Osteoblast (primary cell): ENCODE measurements around the gene RNF31. TPM values are rescaled to one million over a fixed set of nuclear protein-coding genes. Genes with fewer than 3 reads are reported as not detected.

Source experiments
- DNase-seq: peaks from one replicate; pipeline ENCODE4 v3.0.0; 2011; ENCODE audit warnings: low spot score, mixed read lengths; ENCODE audit not compliant: insufficient read length; ENCODE audit errors: missing footprints
- H2AFZ ChIP-seq: 2 replicates; pipeline ENCODE4 v1.6.0; 2011; ENCODE audit warnings: mild to moderate bottlenecking, low read length
- H3K27ac ChIP-seq: 2 replicates; pipeline ENCODE4 v1.5.1; 2011; ENCODE audit warnings: mild to moderate bottlenecking, low read depth, low read length, moderate library complexity
- H3K27me3 ChIP-seq: 2 replicates; pipeline ENCODE4 v1.6.0; 2012; ENCODE audit warnings: mild to moderate bottlenecking, control low read depth, inconsistent platforms, low read length, moderate library complexity; ENCODE audit not compliant: insufficient read depth
- H3K36me3 ChIP-seq: 2 replicates; pipeline ENCODE4 v1.5.1; 2011; ENCODE audit warnings: mild to moderate bottlenecking, low read length, control low read depth, moderate library complexity; ENCODE audit not compliant: insufficient read depth
- H3K4me1 ChIP-seq: 2 replicates; pipeline ENCODE4 v1.5.1; 2011; ENCODE audit warnings: mild to moderate bottlenecking, low read length, control low read depth, moderate library complexity; ENCODE audit not compliant: insufficient read depth
- H3K4me2 ChIP-seq: 2 replicates; pipeline ENCODE4 v1.6.0; 2011; ENCODE audit warnings: mild to moderate bottlenecking, low read length; ENCODE audit not compliant: insufficient read depth
- H3K4me3 ChIP-seq: fragments of 200-600 bp; sonication (generic); 3 replicates; pipeline ENCODE4 v1.5.1; 2012; ENCODE audit warnings: mild to moderate bottlenecking, low read length, inconsistent platforms; ENCODE audit not compliant: insufficient read depth
- H3K79me2 ChIP-seq: 2 replicates; pipeline ENCODE4 v1.6.0; 2012; ENCODE audit warnings: mild to moderate bottlenecking, low read length, control low read depth, inconsistent platforms; ENCODE audit not compliant: insufficient read depth
- H3K9me3 ChIP-seq: 2 replicates; pipeline ENCODE4 v1.5.1; 2011; ENCODE audit warnings: low read depth, low read length, control low read depth
- H4K20me1 ChIP-seq: 2 replicates; pipeline ENCODE4 v1.6.0; 2012; ENCODE audit warnings: mild to moderate bottlenecking, low read length, control low read depth; ENCODE audit not compliant: insufficient read depth
- CTCF ChIP-seq: IDR thresholded peaks from 2 replicates; pipeline ENCODE4 v1.5.1; 2011; ENCODE audit warnings: mild to moderate bottlenecking, low read depth, low read length, moderate library complexity; ENCODE audit errors: extremely low read depth
- total RNA-seq: library from RNA; depleted of rRNA; stranded (reverse); fragments of >200 nt; gene quantifications from 2 replicates; pipeline ENCODE4 v1.2.3, GENCODE V29; 2012

The RNF31 gene
- total RNA-seq, 1 donor = 49.6 TPM

GRCh38 chr14:24126939-24127338 is 20.4 kb upstream of the RNF31 start:
- TF ChIP-seq CTCF = no peak
- no peaks in the 10 kb centered on the region for H3K79me2 ChIP-seq

DNA sequence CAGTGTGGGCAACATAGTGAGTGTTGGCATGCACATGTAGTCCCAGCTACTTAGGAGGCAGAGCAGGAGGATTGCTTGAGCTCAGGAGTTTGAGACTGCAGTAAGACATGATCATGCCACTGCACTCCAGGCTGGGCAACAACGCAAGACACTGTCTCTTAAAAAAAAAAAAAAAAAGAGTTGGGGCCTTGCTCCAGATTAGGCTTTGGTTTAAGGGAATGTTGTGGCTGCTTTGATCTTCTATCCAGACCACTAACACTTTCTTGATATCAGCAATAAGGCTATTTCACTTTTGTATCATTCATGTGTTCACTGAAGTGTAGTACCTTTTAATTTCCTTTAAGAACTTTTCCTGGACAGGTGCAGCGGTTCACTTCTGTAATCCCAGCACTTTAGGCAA is 19.6 kb upstream of the RNF31 start:
- Histone ChIP-seq H3K4me3 (no peak overlapping the region), H3K4me2 (no peak overlapping the region), H3K27me3 (no peaks in the 10 kb centered on the region), H3K36me3 (peaks cover 14% of the 10 kb centered on the region), H3K9me3 (no peaks in the 10 kb centered on the region), H2AFZ (no peak overlapping the region), H3K4me1 (no peaks in the 10 kb centered on the region), H3K27ac (no peak overlapping the region), H3K79me2 (no peaks in the 10 kb centered on the region), H4K20me1 (no peaks in the 10 kb centered on the region)
- TF ChIP-seq CTCF = no peak
- DNase-seq = no peak

More at GRCh38 chr14:24126939-24127338, 20.4 kb upstream of the RNF31 start:
- no peaks in the 10 kb centered on the region for H3K4me1 ChIP-seq
- H3K4me3 ChIP-seq = no peak overlapping the region
- DNase-seq = no peak
- H3K9me3 ChIP-seq = no peaks in the 10 kb centered on the region
- no peak overlapping the region for H2AFZ ChIP-seq
- H3K36me3 ChIP-seq = peaks cover 17% of the 10 kb centered on the region
- no peak overlapping the region for H3K4me2 ChIP-seq
- H3K27ac ChIP-seq = no peak overlapping the region
- H4K20me1 ChIP-seq = no peaks in the 10 kb centered on the region
- no peaks in the 10 kb centered on the region for H3K27me3 ChIP-seq

GRCh38 chr14:24129410-24129998 is 17.8 kb upstream of the RNF31 start:
- H2AFZ ChIP-seq = no peak overlapping the region

GRCh38 chr14:24130380-24130716 is 16.9 kb upstream of the RNF31 start, which contains the start of gene FITM1:
TSS of gene FITM1 (plus strand) at chr14:24130659. CDS start at chr14:24131564, 905 bp downstream.
- H3K36me3 ChIP-seq = no peaks in the 10 kb centered on the region
- no peaks in the 10 kb centered on the region for H3K79me2 ChIP-seq
- H3K4me2 ChIP-seq = no peak within 1 kb of the TSS
- H4K20me1 ChIP-seq = no peaks in the 10 kb centered on the region
- no peak within 1 kb of the TSS for H3K27ac ChIP-seq
- peaks cover under 1% of the 10 kb centered on the region for H3K4me1 ChIP-seq
- no peaks in the 10 kb centered on the region for H3K27me3 ChIP-seq
- no peak for TF ChIP-seq CTCF
- H3K9me3 ChIP-seq = no peaks in the 10 kb centered on the region
- H2AFZ ChIP-seq = no peak within 1 kb of the TSS
- DNase-seq = no peak
- H3K4me3 ChIP-seq = no peak within 1 kb of the TSS

More at GRCh38 chr14:24129410-24129998, 17.8 kb upstream of the RNF31 start:
- H3K4me3 ChIP-seq = no peak overlapping the region
- H3K4me1 ChIP-seq = no peaks in the 10 kb centered on the region
- no peaks in the 10 kb centered on the region for H3K36me3 ChIP-seq
- no peaks in the 10 kb centered on the region for H3K9me3 ChIP-seq
- no peaks in the 10 kb centered on the region for H3K79me2 ChIP-seq
- DNase-seq = no peak
- no peak overlapping the region for H3K4me2 ChIP-seq
- no peak overlapping the region for H3K27ac ChIP-seq
- no peak for TF ChIP-seq CTCF
- no peaks in the 10 kb centered on the region for H4K20me1 ChIP-seq
- no peaks in the 10 kb centered on the region for H3K27me3 ChIP-seq
